GM12878 (cell line): Measurements from ENCODE around the gene WDR48. TPM values are rescaled to one million over a fixed set of nuclear protein-coding genes. Genes with fewer than 3 reads are reported as not detected.

Experiments used
- ATF7 ChIP-seq: fragments of 450-650 bp; IDR thresholded peaks from 2 replicates; pipeline ENCODE4 v1.6.1; 2016; ENCODE audit warnings: low read depth, mild to moderate bottlenecking
- BRCA1 ChIP-seq: IDR thresholded peaks from 2 replicates; pipeline ENCODE4 v1.6.1; 2011; ENCODE audit warnings: low read depth, low read length, improper control_type of control experiment
- DPF2 ChIP-seq: fragments of 450-650 bp; IDR thresholded peaks from 2 replicates; pipeline ENCODE4 v1.6.1; 2017; ENCODE audit warnings: mild to moderate bottlenecking
- E2F4 ChIP-seq: IDR thresholded peaks from 2 replicates; pipeline ENCODE4 v1.6.1; 2012; ENCODE audit warnings: low read depth, low read length, improper control_type of control experiment
- EP300 ChIP-seq, 2 experiments: fragments of 150-350 bp in 1 of 2; IDR thresholded peaks; 2 replicates each; pipeline ENCODE4 v1.6.1; 2011 to 2012; ENCODE audit warnings: low read depth in 2 of 2, low read length in 2 of 2, borderline replicate concordance in 1 of 2, improper control_type of control experiment in 1 of 2, inconsistent platforms in 1 of 2; ENCODE audit not compliant: control insufficient read depth in 1 of 2
- FOXM1 ChIP-seq: IDR thresholded peaks from 2 replicates; pipeline ENCODE4 v1.6.1; 2012; ENCODE audit warnings: low read depth, mild to moderate bottlenecking, inconsistent platforms, low read length, moderate library complexity
- HCFC1 ChIP-seq: fragments of 150-350 bp; IDR thresholded peaks from 2 replicates; pipeline ENCODE4 v1.6.1; 2014; ENCODE audit warnings: low read length
- IKZF1 ChIP-seq: fragments of 450-650 bp; conservative IDR thresholded peaks from 2 replicates; pipeline ENCODE4 v1.6.1; 2017; ENCODE audit warnings: antibody characterized with exemption, mild to moderate bottlenecking
- IKZF2 ChIP-seq, 2 experiments: fragments of 450-650 bp; IDR thresholded peaks; 2 replicates each; pipeline ENCODE4 v1.6.1; 2017; ENCODE audit warnings: mild to moderate bottlenecking in 2 of 2, moderate library complexity in 2 of 2
- IRF3 ChIP-seq: fragments of 450-650 bp; IDR thresholded peaks from 2 replicates; pipeline ENCODE4 v1.6.1; 2014; ENCODE audit warnings: mild to moderate bottlenecking
- JUND ChIP-seq: IDR thresholded peaks from 2 replicates; pipeline ENCODE4 v1.6.1; 2012; ENCODE audit warnings: low read depth, mild to moderate bottlenecking, low read length, improper control_type of control experiment, moderate library complexity
- LARP7 ChIP-seq: fragments of 450-650 bp; IDR thresholded peaks from 2 replicates; pipeline ENCODE4 v1.6.1; 2017; ENCODE audit warnings: mild to moderate bottlenecking
- MEF2A ChIP-seq: IDR thresholded peaks from 2 replicates; pipeline ENCODE4 v1.6.1; 2011; ENCODE audit warnings: low read depth, mild to moderate bottlenecking, low read length, moderate library complexity; ENCODE audit not compliant: insufficient read depth
- MEF2B ChIP-seq: fragments of 450-650 bp; IDR thresholded peaks from 2 replicates; pipeline ENCODE4 v1.6.1; 2018; ENCODE audit warnings: mild to moderate bottlenecking, moderate library complexity; ENCODE audit not compliant: partially characterized antibody, poor library complexity, severe bottlenecking
- MTA2 ChIP-seq: fragments of 450-650 bp; IDR thresholded peaks from 2 replicates; pipeline ENCODE4 v1.6.1; 2016; ENCODE audit warnings: low read depth, mild to moderate bottlenecking, moderate library complexity
- MYB ChIP-seq: fragments of 150-350 bp; IDR thresholded peaks from 2 replicates; pipeline ENCODE4 v1.6.1; 2014; ENCODE audit warnings: mild to moderate bottlenecking, low read depth, low read length, borderline replicate concordance
- NFYB ChIP-seq: IDR thresholded peaks from 2 replicates; pipeline ENCODE4 v1.6.1; 2011; ENCODE audit warnings: low read depth, mild to moderate bottlenecking, low read length, improper control_type of control experiment, moderate library complexity; ENCODE audit not compliant: insufficient read depth
- PRDM15 ChIP-seq: fragments of 450-650 bp; formaldehyde crosslinking; IDR thresholded peaks from 2 replicates; pipeline ENCODE4 v1.4.0; 2020; ENCODE audit warnings: mild to moderate bottlenecking, moderate library complexity
- RELA ChIP-seq: fragments of 450-650 bp; IDR thresholded peaks from 2 replicates; pipeline ENCODE4 v1.8.0; 2014; ENCODE audit warnings: borderline replicate concordance; ENCODE audit not compliant: partially characterized antibody
- RELB ChIP-seq: fragments of 450-650 bp; IDR thresholded peaks from 2 replicates; pipeline ENCODE4 v1.6.1; 2017; ENCODE audit warnings: low read depth, mild to moderate bottlenecking, moderate library complexity
- SMAD1 ChIP-seq: fragments of 450-650 bp; IDR thresholded peaks from 2 replicates; pipeline ENCODE4 v1.6.1; 2018; ENCODE audit warnings: mild to moderate bottlenecking, low read depth; ENCODE audit not compliant: partially characterized antibody
- SMARCA5 ChIP-seq: fragments of 450-650 bp; IDR thresholded peaks from 2 replicates; pipeline ENCODE4 v1.6.1; 2017; ENCODE audit warnings: mild to moderate bottlenecking
- SRF ChIP-seq, 2 experiments: IDR thresholded peaks; 2 replicates each; pipeline ENCODE4 v1.6.1; 2011; ENCODE audit warnings: low read depth in 2 of 2, low read length in 2 of 2, mild to moderate bottlenecking in 1 of 2, moderate library complexity in 1 of 2
- STAT3 ChIP-seq: IDR thresholded peaks from 2 replicates; pipeline ENCODE4 v1.6.1; 2011; ENCODE audit warnings: low read depth, low read length, improper control_type of control experiment
- TCF7 ChIP-seq: IDR thresholded peaks from 2 replicates; pipeline ENCODE4 v1.6.1; 2014; ENCODE audit warnings: antibody characterized with exemption, borderline replicate concordance
- ZZZ3 ChIP-seq: IDR thresholded peaks from 2 replicates; pipeline ENCODE4 v1.6.1; 2011; ENCODE audit warnings: low read depth; ENCODE audit not compliant: control insufficient read depth, insufficient read length
- polyA plus RNA-seq, 11 experiments: library from polyadenylated mRNA; depleted of rRNA in 4 of 11; unstranded in 6 of 11; stranded (reverse) in 5 of 11; fragments of >200 nt; fragmentation: Nextera tagmentation in 4 of 11; fragmentation: Illumina TruSeq in 1 of 11; extraction: Ambion mirVana in 4 of 11; extraction: Trizol in 1 of 11; gene quantifications; 1 replicate in 1 of 11; 2 replicates in 10 of 11; pipeline versions ENCODE4 v1.2.1 to v1.2.3, GENCODE V29; 2011 to 2016; ENCODE audit warnings: inconsistent platforms in 2 of 11, missing spikeins in 2 of 11, low read depth in 1 of 11
- total RNA-seq, 4 experiments: library from RNA; depleted of rRNA in 3 of 4; stranded (reverse); fragments of >200 nt in 3 of 4; fragmentation: Illumina TruSeq in 1 of 4; extraction: Trizol in 1 of 4; gene quantifications; 2 replicates each; pipeline versions ENCODE4 v1.2.1 to v1.2.3, GENCODE V29; 2013 to 2021

The WDR48 gene
- total and polyA plus RNA-seq, 10 of the 15 experiments (the other 5 are each of a cell fraction or from before 2014, with no cell fraction given): 16.8 to 43.8 (median 29.0) TPM

- TF ChIP-seq SMAD1: no peak
- TF ChIP-seq BRCA1: no peak
- peak in 1 of 2 experiments; percentile 53; a peak in 1 of 4 replicates for TF ChIP-seq EP300 (IDR thresholded peaks at IDR 0.05; ENCODE audit: borderline replicate concordance in 1 of 2, control insufficient read depth in 1 of 2, low read depth in 2 of 2, low read length in 2 of 2)
- TF ChIP-seq NFYB: no peak
- peak; percentile 74 to 81 for TF ChIP-seq IKZF2 (IDR thresholded peaks at IDR 0.05)
- TF ChIP-seq IKZF1: peak; percentile 39; the same call in 1 of the 2 replicates
- peak; percentile 49; the same call in 1 of the 2 replicates for TF ChIP-seq ATF7
- TF ChIP-seq LARP7: no peak
- no peak for TF ChIP-seq MEF2A
- TF ChIP-seq MYB: no peak
- no peak for TF ChIP-seq TCF7
- TF ChIP-seq STAT3: no peak
- no peak for TF ChIP-seq SMARCA5
- no peak for TF ChIP-seq ZZZ3
- peak; percentile 37 for TF ChIP-seq MEF2B
- TF ChIP-seq DPF2: 0 out of 2 replicates have a peak, but pooled peaks have one; percentile 27
- peak; percentile 67; the same call in 1 of the 2 replicates for TF ChIP-seq RELB
- TF ChIP-seq JUND: no peak
- TF ChIP-seq SRF (IDR thresholded peaks at IDR 0.05; ENCODE audit: low read depth in 2 of 2, low read length in 2 of 2): no peak
- TF ChIP-seq E2F4: no peak
- TF ChIP-seq RELA: no peak
- TF ChIP-seq IRF3: no peak
- no peak for TF ChIP-seq HCFC1
- no peak for TF ChIP-seq FOXM1
- TF ChIP-seq PRDM15 (CRISPR knock-in tag): no peak
- peak; percentile 88 for TF ChIP-seq MTA2
Measured at GRCh38 chr3:39019299-39019698, 32.5 kb upstream of the WDR48 start (continued).
